ENCODE results near the gene CDH15.
A peak's percentile ranks its signal among the peaks of the same experiment; 100 is the strongest.
"Not testable (repeated sequence)": the region's sequence is repeated elsewhere in the genome, so short reads cannot be mapped to it uniquely, and the experiment has no call there.

CDH15 gene

GRCh38 chr16:89188471-89189357 is 17.2 kb downstream of the CDH15 start:
- not testable (repeated sequence) for DNase-seq

- no peak for DNase-seq
These were observed 17.9 kb downstream of the CDH15 start for GRCh38 chr16:89189358-89190025.

GRCh38 chr16:89190150-89190958 is 18.8 kb downstream of the CDH15 start:
- no peak for DNase-seq

- DNase-seq: no peak
These were observed 19.7 kb downstream of the CDH15 start for GRCh38 chr16:89191033-89191900.

- no peak for DNase-seq
These were observed 20.3 kb downstream of the CDH15 start for GRCh38 chr16:89191901-89192185.

GRCh38 chr16:89192186-89192955 is 20.8 kb downstream of the CDH15 start:
- peak; percentile 89 for DNase-seq

GRCh38 chr16:89192956-89193575 is 21.5 kb downstream of the CDH15 start:
- DNase-seq: peak; percentile 70

- no peak for DNase-seq
These were observed 22.2 kb downstream of the CDH15 start for GRCh38 chr16:89193576-89194293.

- DNase-seq: no peak
These were observed 23.1 kb downstream of the CDH15 start for GRCh38 chr16:89194340-89195311.

- no peak for DNase-seq
These were observed 24.1 kb downstream of the CDH15 start for GRCh38 chr16:89195521-89196171.

- no peak for DNase-seq
These were observed 25.6 kb downstream of the CDH15 start for GRCh38 chr16:89197033-89197632.

GRCh38 chr16:89197633-89198416 is 26.3 kb downstream of the CDH15 start:
- DNase-seq: no peak

GRCh38 chr16:89198417-89199240 is 27.1 kb downstream of the CDH15 start:
- no peak for DNase-seq

GRCh38 chr16:89199241-89200123 is 27.9 kb downstream of the CDH15 start:
- no peak for DNase-seq

- DNase-seq: no peak
These were observed 28.7 kb downstream of the CDH15 start, which contains the start of gene SLC22A31 for GRCh38 chr16:89200124-89200849. Gene SLC22A31 (minus strand): TSS chr16:89200537. CDS start chr16:89200501, 36 bp downstream.
